Measurements from ENCODE around the gene MALRD1.

- TF ChIP-seq FOXM1 (IDR thresholded peaks at IDR 0.05; ENCODE audit: borderline replicate concordance) = no peak
- TF ChIP-seq CTBP1 (IDR thresholded peaks at IDR 0.05; ENCODE audit: borderline replicate concordance) = no peak
- no peak for TF ChIP-seq SUZ12 (IDR thresholded peaks at IDR 0.05)
Observed at GRCh38 chr10:19576576-19576975, 528.0 kb downstream of the MALRD1 start.

All from HEK293T (cell line).